Inferior parietal cortex (tissue), 1 donor: ENCODE results near the gene NYAP2.

Experiments used
- DNase-seq: peaks from one replicate; pipeline ENCODE4 v3.0.0-alpha.2; 2016; ENCODE audit errors: extremely low spot score

Gene NYAP2

DNA sequence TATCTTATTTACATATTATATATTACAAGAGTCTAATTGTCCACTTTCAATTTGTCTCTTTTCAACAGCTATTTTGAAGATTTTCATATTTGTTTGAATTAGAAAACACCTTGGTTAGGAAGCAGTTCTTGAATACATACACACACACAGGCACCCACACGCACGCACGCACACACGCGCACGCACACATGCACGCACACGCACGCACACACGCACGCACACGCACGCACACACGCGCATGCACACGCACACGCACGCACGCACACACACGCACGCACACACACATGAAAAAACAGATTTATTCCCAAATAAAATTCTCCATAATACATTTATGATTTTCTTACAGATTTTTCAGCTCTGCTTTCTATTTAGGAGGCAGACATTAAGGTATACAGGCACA, 220.7 kb downstream of the NYAP2 start:
- no peak for DNase-seq

DNA sequence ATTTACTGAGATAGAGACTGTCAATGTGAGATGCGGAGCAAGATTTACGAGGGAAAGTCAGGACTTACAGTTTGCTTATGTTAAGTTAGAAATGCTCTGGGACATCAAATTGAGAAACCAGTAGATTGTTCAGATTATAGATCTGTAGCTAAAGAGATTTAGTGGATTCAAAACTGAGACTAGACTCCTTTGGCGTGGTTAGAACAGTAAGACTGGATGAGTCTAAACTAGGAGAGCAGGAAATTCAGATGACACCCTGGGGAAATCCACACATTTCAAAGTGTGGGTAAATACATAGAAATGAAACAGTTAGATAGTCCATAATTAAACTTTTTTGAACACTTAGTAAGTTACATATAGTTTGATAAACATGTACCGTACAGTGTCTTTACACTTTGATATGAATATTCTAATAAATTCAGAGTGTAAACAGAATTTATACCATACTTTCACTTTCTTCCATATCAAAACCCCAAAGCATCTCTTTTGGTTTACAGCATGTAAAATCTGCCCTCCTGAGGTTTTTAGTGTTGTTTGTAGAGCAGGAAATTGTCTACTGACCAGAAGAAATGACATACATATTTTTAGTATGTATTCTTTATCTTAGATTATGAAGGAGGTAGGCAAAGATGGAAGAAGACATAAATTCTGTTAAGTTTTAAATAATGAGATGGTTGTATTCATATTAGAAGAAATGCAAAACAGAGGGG, 231.5 kb downstream of the NYAP2 start:
- DNase-seq = no peak

- DNase-seq = no peak
These were observed 232.8 kb downstream of the NYAP2 start for GRCh38 chr2:225632351-225632750.

DNA sequence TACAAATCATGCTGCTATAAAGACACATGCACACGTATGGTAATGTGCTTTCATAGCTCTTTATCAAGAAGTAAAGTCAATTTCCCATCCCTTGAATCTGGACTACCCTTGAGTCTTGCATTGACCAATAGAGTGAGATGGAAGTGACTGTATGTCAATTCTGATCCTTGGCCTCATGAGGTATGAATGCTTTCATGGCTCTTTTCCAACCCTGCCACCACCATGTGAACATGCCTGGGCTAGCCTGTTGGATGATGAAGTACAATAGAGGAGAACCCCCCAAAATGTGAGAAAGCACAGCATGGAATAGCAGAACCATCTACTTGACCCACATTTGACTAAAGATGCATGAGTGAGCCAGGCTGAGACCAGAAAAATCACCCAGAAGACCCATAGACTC, 237.0 kb downstream of the NYAP2 start:
- DNase-seq = no peak

- DNase-seq = no peak
These were observed 237.7 kb downstream of the NYAP2 start for GRCh38 chr2:225637259-225637658.

DNA sequence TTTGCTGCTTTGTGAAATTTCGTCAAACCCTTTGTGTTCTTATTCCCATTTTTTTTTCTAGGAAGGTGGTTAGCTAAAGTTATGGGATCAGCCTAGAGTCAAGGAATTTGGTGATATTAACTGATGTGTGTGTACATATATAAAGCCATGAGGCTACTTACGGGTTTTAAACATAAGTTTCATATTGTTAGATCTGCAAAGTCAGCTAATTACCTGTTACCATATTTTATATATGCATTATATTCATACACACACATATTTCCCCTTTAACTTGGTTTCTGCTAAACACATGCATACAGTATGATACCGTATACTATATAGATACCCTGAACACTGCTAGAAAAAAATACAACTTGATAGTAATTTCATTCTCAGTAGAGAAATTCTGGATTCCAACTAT, 241.0 kb downstream of the NYAP2 start:
- no peak for DNase-seq

- DNase-seq = no peak
These were observed 249.8 kb downstream of the NYAP2 start for GRCh38 chr2:225649274-225649673.

GRCh38 chr2:225650041-225650440, 250.5 kb downstream of the NYAP2 start:
- no peak for DNase-seq

GRCh38 chr2:225660262-225661131, 261.0 kb downstream of the NYAP2 start:
- peak; percentile 90 for DNase-seq

- no peak for DNase-seq
These were observed 262.6 kb downstream of the NYAP2 start for GRCh38 chr2:225662101-225662500.

- DNase-seq = no peak
These were observed 267.9 kb downstream of the NYAP2 start for GRCh38 chr2:225667445-225667844.

GRCh38 chr2:225668606-225669266, 269.2 kb downstream of the NYAP2 start:
- DNase-seq = peak; percentile 75

DNA sequence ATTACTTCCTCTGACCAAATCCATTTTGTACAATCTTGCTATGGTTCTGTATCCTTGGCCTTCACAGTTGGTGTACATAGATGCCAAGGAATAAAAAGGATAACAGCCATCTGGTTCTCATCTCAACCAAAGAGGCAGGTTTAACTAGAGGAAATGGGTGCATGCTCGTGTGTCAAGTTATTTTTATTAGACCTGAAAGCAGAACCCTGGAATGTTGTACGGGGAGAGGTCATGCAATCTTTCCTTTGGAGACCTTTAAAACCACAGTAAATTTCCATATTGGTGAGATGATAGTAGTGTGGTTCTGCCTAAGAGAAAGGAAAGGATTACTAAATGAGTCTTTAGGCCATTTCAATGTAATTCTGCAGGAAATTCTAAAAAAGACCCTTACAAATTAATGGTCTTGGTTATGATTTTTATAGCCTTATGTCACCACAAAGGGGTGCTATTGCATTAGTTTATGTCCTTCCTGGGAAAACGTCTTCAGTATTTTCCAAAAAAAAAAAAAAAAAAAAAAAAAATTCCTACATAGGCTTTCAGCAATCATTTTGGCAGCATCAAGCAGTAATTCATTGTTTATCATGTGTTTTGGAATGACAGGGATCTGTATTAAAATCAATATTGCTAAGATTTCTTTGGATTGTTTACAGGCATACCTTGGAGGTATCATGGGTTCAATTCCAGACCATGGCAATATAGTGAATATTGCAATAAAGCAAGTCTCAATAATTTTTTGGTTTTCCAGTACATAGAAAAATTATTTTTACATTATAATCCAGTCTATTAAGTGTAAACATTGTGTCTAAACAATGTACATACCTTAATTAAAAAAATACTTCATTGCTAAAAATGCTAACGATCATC, 270.8 kb downstream of the NYAP2 start:
- peak; percentile 58 for DNase-seq

DNA sequence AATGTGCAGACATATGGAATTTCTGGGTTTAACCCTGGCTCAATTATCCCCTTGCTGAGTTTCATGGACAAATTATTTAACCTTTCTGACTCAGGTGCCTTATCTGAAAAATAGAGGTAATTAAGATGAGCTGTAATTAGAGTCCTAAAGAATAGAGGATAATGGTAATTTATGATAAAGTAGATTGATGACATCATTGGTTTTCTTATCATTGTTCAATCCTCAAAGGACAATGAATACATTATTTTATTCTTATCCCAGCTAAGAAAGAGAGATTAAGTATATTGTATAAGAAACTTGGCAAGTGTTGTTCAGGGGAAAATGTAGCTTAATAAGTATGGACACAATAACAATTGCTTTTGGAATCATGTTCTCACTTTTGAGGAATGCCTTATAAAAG, 279.3 kb downstream of the NYAP2 start:
- DNase-seq = no peak

- no peak for DNase-seq
These were observed 283.7 kb downstream of the NYAP2 start for GRCh38 chr2:225683258-225683657.

DNA sequence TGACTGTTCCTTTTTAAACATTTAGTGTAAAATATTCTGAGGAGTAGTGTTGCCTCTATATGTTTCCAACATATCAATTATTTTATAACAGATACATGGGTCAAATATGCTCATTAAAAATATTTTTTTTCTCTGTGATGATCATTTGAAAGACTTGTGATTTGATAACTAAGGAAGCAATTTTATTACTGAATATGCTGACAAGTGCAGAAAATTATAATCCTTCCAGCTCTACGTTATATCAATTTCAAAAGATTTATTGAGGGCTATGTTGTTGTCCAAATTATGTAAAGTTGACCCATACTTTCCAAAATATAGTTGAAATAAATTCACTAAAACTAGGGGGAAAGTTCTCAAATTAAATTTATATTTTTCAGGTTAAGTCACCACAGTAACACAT, 290.6 kb downstream of the NYAP2 start:
- no peak for DNase-seq

DNA sequence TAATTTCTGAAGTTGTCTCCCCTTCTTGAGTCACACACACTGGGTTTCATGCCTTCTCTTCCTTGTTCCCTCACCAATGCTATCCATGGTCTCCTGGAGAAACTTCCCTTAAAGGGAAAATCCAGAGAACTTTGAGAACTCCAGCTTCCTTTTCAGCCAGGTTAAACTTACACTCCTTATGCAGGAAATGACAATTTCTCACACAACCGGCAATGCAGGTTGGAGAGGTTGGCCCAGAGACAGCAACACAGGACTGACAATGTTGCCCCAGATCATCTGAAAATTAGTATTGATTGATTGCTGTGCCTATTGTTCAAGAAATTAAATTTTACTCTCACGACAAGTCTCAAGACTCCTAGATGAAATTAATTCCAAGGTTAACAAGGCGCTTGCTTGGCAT, 292.2 kb downstream of the NYAP2 start:
- DNase-seq = no peak

- no peak for DNase-seq
These were observed 293.7 kb downstream of the NYAP2 start for GRCh38 chr2:225693259-225693658.

GRCh38 chr2:225694664-225695063, 295.2 kb downstream of the NYAP2 start:
- no peak for DNase-seq

GRCh38 chr2:225697936-225698335, 298.4 kb downstream of the NYAP2 start:
- no peak for DNase-seq
